ENCODE data around the gene CLSTN2. TPM values are rescaled to one million over a fixed set of nuclear protein-coding genes. Genes with fewer than 3 reads are reported as not detected.

The CLSTN2 gene
- total and polyA plus RNA-seq, 2 of the 8 experiments (the other 6 are each of a cell fraction or from before 2014, with no cell fraction given), result 0.39 to 0.52 TPM

DNA sequence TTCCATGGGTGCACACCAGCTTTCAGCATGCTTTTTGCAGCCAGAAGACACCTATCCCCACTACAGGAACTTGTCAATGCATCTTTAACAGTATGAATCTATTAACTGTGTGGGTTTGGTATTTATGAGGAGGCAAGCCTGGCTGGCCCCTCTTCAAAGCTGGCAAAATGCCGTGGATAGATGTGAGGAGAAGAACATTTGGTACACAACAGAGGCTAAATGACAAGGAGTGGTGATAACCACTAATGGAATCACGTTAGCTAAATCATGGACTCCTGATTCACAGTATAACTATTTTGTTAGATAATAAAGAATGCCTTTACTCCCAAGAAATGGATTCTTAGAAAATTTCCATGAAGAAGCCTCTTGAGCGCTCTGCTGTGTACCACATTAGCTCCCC, 187.2 kb downstream of the CLSTN2 start:
- 39% methylated on average over 3 of the region's 3 CpGs; no CpG with 5 or more reads in 1 of the 2 experiments for WGBS, 2 experiments (ENCODE audit: extremely low coverage in 1 of 2, insufficient coverage in 1 of 2, insufficient read length in 1 of 2, insufficient replicate concordance in 2 of 2, low coverage in 1 of 2, low lambda C conversion rate in 2 of 2, missing lambda C conversion rate in 1 of 2)
- CTCF ChIA-PET (ENCODE audit: partially characterized antibody), result interaction anchor here (1.1 kb wide), 1 partner anchor 377 kb away, joined by 3 read pairs; no protein-coding TSS in a partner anchor
- no peak overlapping the region for H4K91ac ChIP-seq (replicated peaks; ENCODE audit: insufficient read length, low read length)
- no peak overlapping the region for H2AFZ ChIP-seq (ENCODE audit: low read length)
- no peak overlapping the region for H3K14ac ChIP-seq (ENCODE audit: insufficient read length)
- no peak overlapping the region for H4K5ac ChIP-seq (ENCODE audit: insufficient read length, low read depth, low read length)
- H2BK120ac ChIP-seq (replicated peaks; ENCODE audit: low read depth, low read length), result no peak overlapping the region
- H3K23ac ChIP-seq (ENCODE audit: insufficient read length), result no peak overlapping the region
- DNase-seq (ENCODE audit: low read depth in 1 of 2, low spot score in 2 of 2) (no peak), FAIRE-seq (no peak)
- H4K8ac ChIP-seq (ENCODE audit: extremely low read depth, insufficient read depth, low read length), result no peak overlapping the region
- no peak overlapping the region for H3K18ac ChIP-seq (ENCODE audit: extremely low read depth, low read length)
- H2AK5ac ChIP-seq (ENCODE audit: low read depth, low read length), result no peak overlapping the region
- H2BK12ac ChIP-seq (ENCODE audit: low read depth, low read length), result no peak overlapping the region
- H3K27ac ChIP-seq (ENCODE audit: low read depth, low read length), result no peak overlapping the region
- no peaks in the 10 kb centered on the region for H3K9me3 ChIP-seq (ENCODE audit: insufficient read depth in 2 of 2, low read depth in 1 of 2, low read length in 1 of 2)
- no peak overlapping the region for H3K4ac ChIP-seq (replicated peaks; ENCODE audit: insufficient read length, low read depth, low read length)
- no peak overlapping the region for H3K4me2 ChIP-seq (ENCODE audit: insufficient read depth in 1 of 2, low read depth in 2 of 2, low read length in 2 of 2)
- no peaks in the 10 kb centered on the region for H3K4me1 ChIP-seq (replicated peaks in 1 of 4; ENCODE audit: control insufficient read depth in 3 of 4, insufficient read depth in 4 of 4, low read length in 3 of 4)
- no peak overlapping the region for H2BK20ac ChIP-seq (ENCODE audit: low read length)
- no peak overlapping the region for H2BK5ac ChIP-seq (ENCODE audit: low read depth, low read length)
- no peaks in the 10 kb centered on the region; the same call in 1 of the 2 replicates for H3K23me2 ChIP-seq (ENCODE audit: low read depth, low read length)
- no peaks in the 10 kb centered on the region for H4K20me1 ChIP-seq (replicated peaks in 1 of 2; ENCODE audit: control insufficient read depth in 1 of 2, insufficient read depth in 2 of 2, low read length in 2 of 2)
- no peak overlapping the region for H3K9ac ChIP-seq (replicated peaks in 1 of 4; ENCODE audit: extremely low read depth in 1 of 4, low read depth in 3 of 4, low read length in 3 of 4)
- no peaks in the 10 kb centered on the region for H3K36me3 ChIP-seq (ENCODE audit: control insufficient read depth in 2 of 4, insufficient read depth in 4 of 4, low read length in 3 of 4)
- H3K56ac ChIP-seq (replicated peaks; ENCODE audit: insufficient read length, low read depth, low read length), result no peak overlapping the region
- POLR2A ChIA-PET (ENCODE audit: partially characterized antibody), result no interaction called here
- no peaks in the 10 kb centered on the region for H3K79me1 ChIP-seq (ENCODE audit: low read depth, low read length)
- H3K27me3 ChIP-seq (replicated peaks in 1 of 4; ENCODE audit: control insufficient read depth in 3 of 4, extremely low read depth in 1 of 4, insufficient read depth in 3 of 4, low read length in 3 of 4), result no peaks in the 10 kb centered on the region
- no peak overlapping the region for H2BK15ac ChIP-seq (ENCODE audit: low read length)
- no peaks in the 10 kb centered on the region for H3K79me2 ChIP-seq (ENCODE audit: control insufficient read depth in 1 of 2, insufficient read depth in 2 of 2, low read length in 2 of 2)
- no peak overlapping the region for H3K4me3 ChIP-seq (ENCODE audit: extremely low read depth in 1 of 4, insufficient read depth in 2 of 4, low read depth in 3 of 4, low read length in 4 of 4)
- TF ChIP-seq KDM4A (IDR thresholded peaks at IDR 0.05; ENCODE audit: low read depth, low read length, severe bottlenecking) (no peak), HDAC6 (IDR thresholded peaks at IDR 0.05; ENCODE audit: low read depth, low read length) (no peak), POLR2A (IDR thresholded peaks at IDR 0.05; ENCODE audit: control extremely low read depth in 1 of 2, low read depth in 2 of 2, low read length in 2 of 2) (no peak), CTBP2 (IDR thresholded peaks at IDR 0.05; ENCODE audit: borderline replicate concordance, insufficient read depth, insufficient read length, low read length) (no peak), HDAC2 (IDR thresholded peaks at IDR 0.05; ENCODE audit: borderline replicate concordance in 1 of 2, low read depth in 2 of 2, low read length in 2 of 2) (no peak), ZNF274 (IDR thresholded peaks at IDR 0.05; ENCODE audit: borderline replicate concordance, extremely low read depth, low read length) (no peak), SP1 (IDR thresholded peaks at IDR 0.05; ENCODE audit: low read depth, low read length) (no peak), NANOG (IDR thresholded peaks at IDR 0.05; ENCODE audit: insufficient read depth, low read depth, low read length, poor library complexity, severe bottlenecking) (no peak), POU5F1 (IDR thresholded peaks at IDR 0.05; ENCODE audit: low read depth, low read length) (no peak), RNF2 (IDR thresholded peaks at IDR 0.05; ENCODE audit: borderline replicate concordance, low read depth, low read length, missing control alignments, poor library complexity, severe bottlenecking) (no peak), RAD21 (IDR thresholded peaks at IDR 0.05 in 1 of 2, conservative IDR thresholded peaks at IDR 0.05 in 1 of 2; ENCODE audit: low read depth in 2 of 2, low read length in 2 of 2) (no peak), CHD2 (IDR thresholded peaks at IDR 0.05; ENCODE audit: low read length) (no peak), POLR2AphosphoS5 (IDR thresholded peaks at IDR 0.05; ENCODE audit: low read depth, low read length) (no peak), BCL11A (IDR thresholded peaks at IDR 0.05; ENCODE audit: low read depth in 2 of 2, low read length in 2 of 2) (no peak)

All from H1 (cell line).